ENCODE data around the gene ATG12.

- no peak for TF ChIP-seq POLR2A (IDR thresholded peaks at IDR 0.05)
- no peak for TF ChIP-seq CTCF (IDR thresholded peaks at IDR 0.05 in 8 of 11, conservative IDR thresholded peaks at IDR 0.05 in 3 of 11)
Observed at GRCh38 chr5:115778417-115778816, 62.9 kb downstream of the ATG12 start.

Data from spleen (tissue), 7 donors.